Erythroblast (primary cell): ENCODE data around the gene TMEM184C.

ENCODE experiments used
- GATA1 ChIP-seq: IDR thresholded peaks from 2 replicates; pipeline ENCODE4 v1.6.1; 2011; ENCODE audit warnings: low read depth, mild to moderate bottlenecking, control low read depth, low read length, moderate library complexity
- POLR2A ChIP-seq: IDR thresholded peaks from 2 replicates; pipeline ENCODE4 v1.6.1; 2011; ENCODE audit warnings: mild to moderate bottlenecking, low read length

- TF ChIP-seq POLR2A, result no peak
- no peak for TF ChIP-seq GATA1
Observed at GRCh38 chr4:147591106-147591505, 26.1 kb upstream of the TMEM184C start.
